Effector CD8-positive, alpha-beta T cell (primary cell): Measurements from ENCODE around the gene TLX1.

Experiments used
- DNase-seq: peaks from one replicate; lab custom pipeline; 2025; lab: John Stamatoyannopoulos, UW

Gene TLX1

DNA sequence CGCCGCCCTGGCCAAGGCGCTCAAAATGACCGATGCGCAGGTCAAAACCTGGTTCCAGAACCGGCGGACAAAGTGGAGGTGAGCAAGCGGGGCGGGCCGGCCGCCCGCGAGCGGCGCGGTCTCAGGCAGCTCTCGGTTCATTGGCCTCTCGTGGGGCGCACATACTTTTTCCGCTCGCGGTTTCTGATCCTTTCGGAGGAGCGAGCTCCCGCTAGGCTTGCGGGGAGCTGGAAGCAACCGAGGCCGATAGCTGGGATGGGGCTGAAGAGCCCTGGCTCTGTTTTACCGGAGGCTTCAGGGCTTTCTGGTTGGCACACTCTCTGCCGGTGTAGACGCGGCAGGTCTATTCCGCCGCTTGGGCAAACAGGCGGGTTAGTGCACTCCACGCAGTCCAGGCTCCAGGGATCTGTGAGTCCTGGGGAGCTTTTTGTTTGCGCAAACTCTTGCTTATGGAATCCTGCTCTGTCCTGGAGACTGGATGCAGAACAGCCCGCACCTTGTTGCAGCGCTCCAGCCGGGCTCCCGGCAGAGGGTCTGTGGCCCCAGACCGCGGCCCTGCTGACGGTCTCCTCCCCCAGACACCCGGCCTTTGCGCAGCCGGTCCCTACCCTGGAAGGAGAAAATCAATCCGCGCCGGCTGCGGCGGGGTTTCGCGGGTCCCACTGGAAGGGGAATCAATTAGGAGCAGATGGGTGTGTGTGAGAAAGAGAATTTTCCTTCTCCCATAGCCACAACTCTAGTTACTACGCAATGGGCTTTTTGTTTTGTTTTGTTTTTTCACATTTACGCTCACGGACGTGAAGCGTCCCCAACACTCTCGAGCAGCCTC is 3.4 kb downstream of the TLX1 start:
- no peak for DNase-seq

DNA sequence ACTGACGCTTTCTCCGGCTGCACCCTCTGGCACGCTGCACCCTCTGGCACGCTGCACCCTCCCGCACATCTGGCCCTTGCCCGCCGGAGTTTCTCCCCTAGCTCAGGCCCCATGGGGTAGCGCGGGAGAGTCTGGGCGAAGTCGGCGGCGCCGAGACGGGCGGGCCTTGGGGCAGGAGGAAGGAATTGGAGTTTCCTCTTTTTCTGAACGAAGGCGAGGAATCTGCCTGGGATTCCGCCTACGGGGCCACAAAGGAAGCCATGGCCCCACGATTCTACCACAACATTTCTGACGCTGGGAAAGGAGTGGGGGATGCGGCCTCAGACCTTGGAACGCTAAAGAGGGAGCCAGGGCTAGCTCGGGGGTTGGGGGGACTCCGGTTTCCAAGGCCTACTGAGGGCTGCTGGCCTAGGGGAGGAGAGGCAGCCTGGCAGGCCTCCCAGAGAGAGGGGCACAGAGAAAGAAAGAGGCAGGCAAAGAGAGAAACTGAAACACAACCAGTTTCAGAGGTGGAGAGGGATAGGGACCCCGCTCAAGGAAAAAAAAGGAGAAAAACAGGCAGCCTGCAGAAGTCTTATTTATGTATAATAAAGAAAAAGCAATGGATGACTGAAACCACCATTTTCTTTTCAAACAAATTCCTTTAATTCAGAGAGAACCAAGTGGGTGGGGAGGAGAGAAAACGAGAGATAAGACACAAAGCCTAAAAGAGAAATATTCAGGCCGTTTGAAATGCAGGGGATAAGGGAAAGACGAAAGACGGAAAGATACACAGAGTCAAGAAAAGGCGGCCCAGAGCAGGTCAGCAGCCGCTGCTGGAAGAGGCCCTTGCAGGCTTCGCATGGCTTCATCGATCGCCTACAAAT is 4.3 kb downstream of the TLX1 start:
- no peak for DNase-seq

DNA sequence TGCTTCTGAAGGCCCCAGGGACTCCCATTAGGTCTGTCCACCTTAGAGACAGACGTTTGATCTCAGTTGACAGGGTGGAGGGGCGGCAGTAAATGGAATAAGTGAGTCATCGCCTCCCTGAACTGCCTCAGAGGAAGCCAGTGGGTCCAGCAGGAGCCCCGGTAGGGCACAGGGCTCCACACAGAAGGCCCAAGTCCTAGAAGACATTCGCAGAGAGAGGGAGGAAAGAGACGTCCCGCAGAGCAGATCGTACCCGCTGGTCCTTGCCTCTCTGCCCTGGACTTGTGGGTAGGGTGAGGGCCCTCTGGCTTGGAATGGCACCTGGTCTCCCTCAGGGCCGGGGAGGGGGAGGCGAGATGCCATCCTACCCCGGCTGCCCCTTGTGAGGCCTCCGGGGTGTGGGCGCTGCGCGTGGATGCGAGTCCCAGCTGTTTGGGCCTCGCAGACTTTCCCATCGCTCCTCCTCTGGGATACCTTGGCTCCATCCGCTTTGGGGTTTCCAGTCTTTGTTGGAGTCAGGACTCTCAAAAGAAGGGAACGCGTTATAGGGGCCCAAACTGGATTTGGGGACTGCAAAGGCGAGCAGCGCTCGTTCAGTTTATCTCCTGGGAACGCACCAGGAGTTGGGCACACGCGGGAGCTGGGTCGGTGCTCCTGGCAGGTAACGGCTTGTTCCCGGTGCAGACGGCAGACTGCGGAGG is 5.1 kb downstream of the TLX1 start:
- no peak for DNase-seq

DNA sequence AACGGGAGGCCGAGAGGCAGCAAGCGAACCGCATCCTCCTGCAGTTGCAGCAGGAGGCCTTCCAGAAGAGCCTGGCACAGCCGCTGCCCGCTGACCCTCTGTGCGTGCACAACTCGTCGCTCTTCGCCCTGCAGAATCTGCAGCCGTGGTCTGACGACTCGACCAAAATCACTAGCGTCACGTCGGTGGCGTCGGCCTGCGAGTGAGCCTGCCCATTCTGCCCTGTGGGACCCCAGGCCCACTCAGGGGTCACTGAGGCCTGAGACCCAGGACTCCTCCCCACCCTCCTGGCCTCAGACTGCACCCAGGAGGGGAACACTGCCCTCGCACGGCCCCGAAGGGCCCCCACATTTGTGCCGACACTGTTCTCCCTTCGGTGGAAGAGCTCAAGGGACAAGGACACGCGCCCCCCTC is 5.6 kb downstream of the TLX1 start:
- DNase-seq = no peak

DNA sequence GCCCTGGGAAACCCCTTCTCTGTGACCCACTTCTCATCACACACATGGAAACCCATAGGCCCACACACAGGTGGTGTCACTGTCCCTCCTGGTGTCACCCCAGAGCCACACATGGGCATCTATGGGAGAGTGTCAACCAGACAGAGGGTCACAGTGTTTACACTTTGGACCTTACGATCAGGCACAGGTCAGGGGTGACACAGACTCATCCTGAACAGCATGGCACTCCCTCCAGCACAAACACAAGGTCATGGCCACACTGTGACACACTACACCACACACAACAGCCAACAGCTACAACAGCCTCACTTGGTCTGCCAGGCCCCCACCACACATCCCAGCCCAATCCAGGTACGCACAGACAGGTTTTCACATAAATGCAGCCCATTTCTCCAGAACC is 6.2 kb downstream of the TLX1 start:
- DNase-seq = no peak

DNA sequence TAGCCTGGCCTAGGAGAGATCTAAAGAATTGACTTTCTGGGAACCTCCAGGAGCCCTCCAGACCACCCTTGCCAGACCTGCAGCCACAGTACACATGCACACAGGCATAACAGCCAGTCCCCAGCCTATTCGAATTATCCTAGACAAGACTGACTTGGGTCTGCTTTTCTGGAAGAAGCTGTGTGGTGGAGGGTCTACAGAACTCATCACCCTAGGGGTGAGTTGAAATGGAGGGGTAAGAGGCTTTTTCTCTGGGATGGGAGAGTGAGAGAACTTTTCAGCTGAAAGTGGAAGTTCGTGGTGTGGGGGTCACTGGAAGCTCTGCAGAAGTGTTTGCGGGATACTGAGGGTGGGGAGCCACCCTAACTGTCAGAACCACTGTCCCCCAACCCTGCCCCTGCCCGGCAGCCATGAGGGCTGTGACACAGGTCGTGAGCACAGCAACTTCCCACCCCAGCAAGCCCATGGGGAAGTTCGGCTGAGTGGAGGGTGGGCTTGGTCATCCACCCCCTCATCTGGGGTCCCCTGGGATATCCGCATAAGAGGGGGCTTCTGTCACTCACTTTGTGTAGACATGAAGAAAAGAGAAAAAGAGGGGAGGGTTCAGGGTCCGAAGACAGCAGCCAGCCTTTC is 7.8 kb downstream of the TLX1 start:
- DNase-seq = no peak

DNA sequence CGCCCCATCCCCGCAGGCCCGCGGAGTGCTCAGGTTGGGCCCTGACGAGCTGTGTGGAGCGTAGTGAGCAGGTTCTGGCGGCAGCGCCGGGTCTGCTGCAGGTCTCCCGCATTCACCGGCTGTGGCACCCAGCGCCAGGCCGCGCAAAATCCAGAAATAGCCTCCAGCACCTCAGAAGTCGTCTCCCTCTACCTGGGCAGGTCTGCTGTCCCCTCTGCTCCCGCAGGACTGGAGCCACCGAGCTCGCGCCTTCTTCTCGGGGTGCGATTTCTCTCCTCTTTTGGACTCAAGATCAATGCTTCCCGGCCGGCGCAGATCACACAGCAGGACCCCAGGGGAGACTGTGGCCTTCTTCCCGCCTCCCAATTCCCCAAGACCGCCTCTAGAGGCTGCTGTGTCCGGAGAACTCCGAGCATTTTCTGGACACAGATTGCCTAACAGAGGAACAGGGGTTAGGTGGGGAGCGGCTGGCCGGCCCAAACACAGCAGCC is 8.4 kb downstream of the TLX1 start:
- no peak for DNase-seq

DNA sequence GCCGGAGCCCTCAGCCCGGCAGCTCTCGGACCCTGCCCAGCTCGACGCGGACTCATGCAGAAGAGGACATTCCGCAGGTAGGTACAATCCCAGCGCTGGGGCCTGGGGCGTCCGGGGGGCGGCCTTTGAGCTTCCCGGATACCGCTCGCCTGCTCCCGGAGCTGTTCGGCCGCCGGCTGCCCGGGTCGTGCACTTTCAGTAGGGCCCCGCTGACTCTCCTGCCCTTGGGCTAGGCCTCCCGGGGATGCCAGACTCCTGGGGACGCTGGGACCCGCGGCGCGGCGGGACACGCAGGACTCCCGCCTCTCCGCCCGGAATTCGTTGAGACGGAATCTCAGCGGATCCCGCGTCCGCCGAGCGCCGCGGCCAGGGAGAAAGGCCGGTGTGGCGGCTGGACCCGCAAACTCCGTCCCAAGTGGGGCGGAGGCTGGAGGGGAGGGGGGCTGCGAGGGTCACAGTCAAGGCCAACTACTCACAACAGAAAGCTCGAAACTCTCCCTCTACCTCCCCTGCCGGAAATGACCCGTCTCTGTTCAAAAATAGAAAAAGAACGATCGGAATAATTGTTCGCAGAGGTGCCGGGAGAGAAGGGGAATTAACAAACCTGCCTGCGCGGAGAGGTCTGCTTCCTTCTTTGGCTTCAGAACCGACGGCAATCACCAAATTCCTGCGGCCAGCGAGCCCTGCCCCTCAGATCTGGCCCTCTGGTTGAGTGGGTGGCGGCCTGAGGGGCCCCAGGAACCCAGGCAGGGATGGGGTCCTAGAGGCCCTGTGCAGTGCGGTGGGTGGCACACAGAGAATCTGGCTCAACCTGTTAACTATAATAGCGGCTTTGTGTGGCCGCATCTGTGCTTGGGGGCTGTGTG is 9.2 kb downstream of the TLX1 start:
- DNase-seq = no peak

DNA sequence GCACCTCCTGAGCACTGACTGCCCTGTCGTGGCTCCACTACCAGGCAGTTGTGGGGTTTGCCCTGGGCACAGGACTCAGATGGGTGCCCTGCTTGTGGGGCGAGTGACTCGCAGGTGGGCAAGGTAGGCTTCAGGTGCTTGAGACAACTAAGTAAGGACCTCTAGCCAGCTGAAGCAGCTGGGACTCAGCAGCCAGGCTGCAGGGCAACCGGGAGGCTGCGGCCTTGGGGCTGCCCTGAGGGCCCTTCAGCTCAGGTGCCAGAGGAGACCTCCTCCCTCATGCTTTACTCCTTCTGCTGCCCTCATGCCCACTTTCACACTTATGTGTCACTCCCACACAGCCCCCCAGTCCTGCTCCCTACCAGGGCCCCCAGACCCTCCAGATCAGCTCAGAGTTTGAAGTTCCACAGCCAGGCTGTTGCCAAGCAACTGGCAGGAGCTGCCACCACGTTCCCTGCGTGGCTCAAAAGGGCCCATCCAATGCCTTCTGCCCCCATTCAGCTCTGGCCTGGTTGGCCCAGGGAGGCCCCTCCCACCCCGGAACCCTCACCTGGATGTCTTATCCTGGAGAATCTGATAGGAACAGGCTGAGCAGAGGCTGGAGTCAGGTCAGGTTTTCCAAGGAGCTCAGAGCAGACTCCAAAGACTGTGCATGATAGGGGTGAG is 10.0 kb downstream of the TLX1 start:
- no peak for DNase-seq

DNA sequence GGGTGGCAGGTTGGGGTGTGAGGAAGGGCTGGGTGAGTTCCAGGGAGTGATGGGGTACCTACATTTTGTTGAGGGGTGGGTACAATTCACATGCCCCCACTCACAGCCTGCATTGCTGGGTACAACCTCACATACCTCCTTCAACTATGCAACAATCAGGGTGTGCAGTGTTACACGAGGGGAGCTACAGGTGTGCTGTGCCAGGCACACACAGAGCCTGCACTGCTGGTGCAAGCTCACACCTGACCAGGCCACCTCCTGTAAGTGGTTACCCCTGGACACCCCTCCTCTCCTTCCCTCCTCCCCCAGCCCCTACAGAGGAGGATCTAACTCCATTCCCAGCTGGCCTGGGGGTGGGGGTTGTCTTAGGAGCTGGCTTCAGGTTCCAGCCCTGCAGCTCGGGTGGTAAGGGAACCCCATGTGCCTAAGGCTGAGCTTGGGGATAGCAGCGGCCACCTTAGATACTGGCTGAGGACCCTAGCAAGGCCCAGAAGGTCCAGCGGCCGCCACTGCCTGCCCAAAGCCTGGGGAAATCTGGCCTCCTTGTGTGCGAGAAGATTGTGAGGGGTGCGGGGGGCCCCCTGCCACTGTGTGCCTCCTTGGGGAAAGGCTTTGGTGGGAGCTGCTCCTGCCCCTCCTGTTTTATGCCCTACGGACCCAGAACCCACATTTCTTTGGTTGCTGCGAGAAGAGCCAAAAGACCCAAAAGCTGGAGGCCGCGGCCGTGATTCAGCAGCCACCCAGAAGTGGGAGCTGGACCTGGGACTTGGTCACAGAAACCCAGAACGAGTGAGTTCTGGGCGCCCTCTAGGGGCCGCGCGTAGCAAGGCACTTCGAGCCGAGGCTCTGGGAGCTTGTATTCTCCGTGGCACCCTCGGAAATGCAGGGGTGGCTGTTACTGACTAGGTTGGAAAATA is 10.8 kb downstream of the TLX1 start:
- DNase-seq = peak; percentile 71

DNA sequence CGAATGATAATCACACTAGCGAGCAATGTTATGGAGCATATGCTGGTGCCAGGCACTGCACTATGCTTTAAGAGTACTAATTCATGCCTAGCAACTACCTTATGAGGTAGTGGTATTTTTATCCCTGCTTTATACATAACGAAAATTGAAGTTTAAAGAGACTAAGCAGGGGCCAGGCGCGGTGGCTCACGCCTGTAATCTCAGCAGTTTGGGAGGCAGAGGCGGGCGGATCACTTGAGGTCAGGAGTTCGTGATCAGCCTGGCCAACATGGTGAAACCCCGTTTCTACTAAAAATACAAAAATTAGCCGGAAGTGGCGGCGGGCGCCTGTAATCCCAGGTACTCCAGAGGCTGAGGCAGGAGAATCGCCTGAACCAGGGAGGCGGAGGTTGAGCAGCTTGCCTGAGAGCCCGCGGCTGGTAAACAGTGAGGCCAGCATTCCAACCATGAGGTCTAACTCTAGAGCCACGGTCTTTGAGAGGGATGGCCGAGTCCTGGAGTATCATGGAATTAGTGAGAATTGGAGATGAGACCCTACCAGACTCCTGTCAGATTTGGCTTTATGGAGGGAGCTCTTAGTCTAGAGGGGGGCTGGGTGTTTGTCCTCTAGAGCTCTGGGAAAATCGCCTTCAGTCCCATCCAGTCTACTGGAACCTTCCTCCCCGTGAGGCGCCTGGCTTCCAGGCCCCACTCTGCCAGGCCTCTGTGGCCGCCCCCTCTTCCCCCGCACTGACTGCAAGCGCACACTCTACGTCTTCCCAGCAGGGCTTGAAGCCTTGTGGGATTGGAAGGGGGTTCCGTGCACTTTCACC is 11.6 kb downstream of the TLX1 start:
- DNase-seq = no peak

DNA sequence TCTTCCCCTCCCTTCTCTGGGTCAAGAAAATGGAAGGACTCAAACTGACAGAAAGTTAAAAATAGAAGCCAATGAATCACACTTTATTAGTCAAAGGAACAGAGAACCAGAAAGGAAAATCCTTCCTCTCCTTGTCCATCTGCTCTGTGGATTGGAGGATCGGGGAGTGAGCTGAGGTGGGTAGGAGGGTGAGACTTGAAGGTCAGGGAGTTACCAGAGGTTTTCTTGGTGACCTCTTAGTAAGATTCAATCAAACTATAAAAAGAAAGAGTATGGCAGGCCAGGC is 12.2 kb downstream of the TLX1 start:
- no peak for DNase-seq

DNA sequence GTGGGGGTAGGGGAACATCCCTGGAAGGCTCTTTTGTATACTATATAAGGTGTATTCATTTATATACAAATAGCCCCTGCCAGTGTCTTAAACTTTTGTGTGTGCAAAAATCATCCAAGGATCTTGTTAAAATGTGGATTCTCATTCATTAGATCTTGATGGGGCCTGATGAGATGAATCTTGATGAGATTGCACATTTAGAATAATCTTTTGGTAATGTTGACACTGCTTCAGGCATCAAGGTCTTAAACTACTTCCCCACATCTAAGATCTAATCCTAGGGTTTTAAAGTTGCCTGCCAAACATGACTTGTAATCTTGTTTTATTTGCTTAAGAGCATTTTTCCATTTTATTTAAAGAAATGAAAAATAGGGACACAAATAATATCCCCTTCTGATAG is 13.0 kb downstream of the TLX1 start:
- DNase-seq = no peak

DNA sequence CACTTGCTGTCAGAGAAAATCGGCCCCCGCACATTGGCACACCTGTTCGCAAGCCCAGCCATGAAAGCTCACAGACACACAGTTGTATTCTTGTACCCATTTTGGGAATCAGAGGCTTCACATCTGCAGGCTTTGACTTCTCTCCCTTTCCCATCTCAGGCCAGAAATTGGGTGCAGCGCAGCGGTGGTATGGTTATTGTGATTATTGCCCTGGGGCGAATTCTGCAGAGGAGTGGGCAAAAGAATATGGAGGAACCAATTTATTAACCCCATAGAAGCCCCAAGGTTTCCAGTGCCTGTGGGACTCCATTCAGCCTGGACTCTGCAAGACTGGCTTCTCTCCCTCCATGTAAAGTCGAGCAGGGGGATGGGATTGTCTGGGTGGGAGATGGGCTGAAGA is 14.0 kb downstream of the TLX1 start:
- no peak for DNase-seq

DNA sequence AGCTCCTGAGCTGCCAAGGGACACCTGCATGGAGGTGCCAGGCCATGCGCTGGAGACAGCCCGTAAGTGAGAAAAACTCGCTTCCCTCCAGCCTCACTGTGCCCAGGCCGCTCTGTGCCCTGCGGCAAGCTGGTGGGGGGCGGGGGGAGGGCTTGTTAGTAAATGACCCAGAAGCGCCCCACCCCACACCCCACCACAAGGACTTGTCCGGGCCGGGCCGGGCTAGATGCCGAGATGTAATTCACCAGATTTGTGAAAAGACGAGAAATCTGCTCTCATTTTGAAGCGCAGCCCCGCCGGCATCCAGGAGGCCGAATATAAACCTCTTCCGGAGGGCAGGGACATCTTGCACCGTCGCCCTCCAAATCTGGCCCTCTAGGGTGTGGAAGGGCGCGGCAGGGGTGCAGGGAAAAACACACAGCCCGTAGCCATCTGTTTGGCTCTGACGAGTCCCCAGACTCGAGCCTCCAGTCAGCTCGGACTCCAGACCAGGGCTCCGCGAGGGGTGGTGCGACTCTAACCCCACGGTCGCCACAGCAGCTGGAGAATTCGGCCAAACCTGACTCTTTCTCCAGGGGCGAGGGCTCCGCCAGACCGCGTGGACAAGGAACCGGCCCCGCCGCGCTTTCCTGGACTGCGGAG is 14.8 kb downstream of the TLX1 start:
- DNase-seq = no peak

DNA sequence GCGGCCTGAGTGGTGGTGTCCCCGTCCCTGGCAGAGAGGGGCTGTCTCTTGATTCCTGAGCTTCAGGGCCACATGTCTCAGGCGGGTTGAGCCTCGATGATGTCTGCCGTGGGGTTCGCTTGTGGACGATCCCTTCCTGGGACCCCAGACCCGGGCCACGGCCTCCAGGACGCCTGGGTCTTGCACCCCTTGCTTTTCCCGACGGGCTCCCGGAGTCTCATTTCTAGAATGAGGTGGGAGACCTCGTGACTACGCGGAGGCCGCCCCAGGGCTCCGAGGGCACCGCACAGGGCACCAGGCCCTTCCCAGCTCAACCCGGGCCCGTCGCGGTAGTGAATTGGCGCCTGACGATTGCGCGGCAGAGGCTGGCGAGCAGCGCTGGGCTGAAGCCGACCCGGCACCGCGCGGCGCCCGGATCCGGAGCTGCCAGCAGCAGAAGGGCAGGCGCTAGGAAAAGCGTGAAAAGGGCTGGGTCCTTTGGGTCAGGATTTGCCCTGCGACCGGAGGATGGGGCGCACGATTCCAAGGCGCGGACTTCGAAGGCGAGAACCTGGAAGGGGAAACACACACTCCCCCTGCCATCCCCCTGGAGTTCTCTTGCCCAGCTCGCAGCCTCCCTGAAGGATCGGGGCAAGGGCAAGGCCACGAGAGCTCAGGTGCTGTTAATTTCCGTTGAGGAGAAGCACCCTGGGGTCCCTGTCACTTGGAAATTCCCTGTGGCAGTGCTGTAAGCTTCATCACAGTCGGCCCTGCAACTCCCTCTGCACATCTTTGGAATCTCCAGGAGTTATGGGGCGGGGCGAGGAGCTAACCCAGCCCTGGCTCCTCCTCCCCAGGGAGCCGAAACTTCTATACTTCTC is 15.5 kb downstream of the TLX1 start:
- DNase-seq = no peak

DNA sequence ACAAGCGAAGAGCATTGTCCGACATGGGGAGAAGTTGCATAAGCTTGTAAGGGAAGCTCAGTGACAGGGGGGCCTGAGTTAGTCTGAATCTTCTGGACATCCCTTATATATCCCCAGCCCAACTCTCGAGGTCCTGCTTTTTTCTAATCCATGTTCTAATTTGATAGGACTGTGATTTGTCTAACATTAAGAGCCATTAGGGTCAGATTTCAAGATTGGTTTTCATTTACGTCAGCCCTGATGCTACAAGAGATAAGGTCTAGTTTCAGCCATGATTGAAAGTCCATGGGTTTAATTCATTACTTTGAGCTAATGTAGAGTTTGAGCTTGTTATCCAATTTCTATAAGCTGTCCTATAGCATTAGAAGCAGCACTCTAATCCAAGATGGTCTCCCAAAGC is 20.3 kb downstream of the TLX1 start:
- DNase-seq = no peak
